GM21526 (cell line): Measurements from ENCODE around the gene STAU1.
"Not testable (repeated sequence)": the region's sequence is repeated elsewhere in the genome, so short reads cannot be mapped to it uniquely, and the experiment has no call there.

Source experiments
- ATAC-seq: cut with Tn5 transposase; IDR thresholded peaks from one replicate; pipeline ENCODE4 v1.9.1; 2021; ENCODE audit warnings: moderate library complexity; ENCODE audit not compliant: unreplicated experiment, low FRiP score

The STAU1 gene

GRCh38 chr20:49167811-49168507 lies 20.2 kb downstream of the STAU1 start:
- ATAC-seq: no peak

- peak; percentile 50 for ATAC-seq
Observed at GRCh38 chr20:49166534-49167449, 21.3 kb downstream of the STAU1 start.

- peak; percentile 54 for ATAC-seq
Observed at GRCh38 chr20:49165611-49166010, 22.5 kb downstream of the STAU1 start.

DNA sequence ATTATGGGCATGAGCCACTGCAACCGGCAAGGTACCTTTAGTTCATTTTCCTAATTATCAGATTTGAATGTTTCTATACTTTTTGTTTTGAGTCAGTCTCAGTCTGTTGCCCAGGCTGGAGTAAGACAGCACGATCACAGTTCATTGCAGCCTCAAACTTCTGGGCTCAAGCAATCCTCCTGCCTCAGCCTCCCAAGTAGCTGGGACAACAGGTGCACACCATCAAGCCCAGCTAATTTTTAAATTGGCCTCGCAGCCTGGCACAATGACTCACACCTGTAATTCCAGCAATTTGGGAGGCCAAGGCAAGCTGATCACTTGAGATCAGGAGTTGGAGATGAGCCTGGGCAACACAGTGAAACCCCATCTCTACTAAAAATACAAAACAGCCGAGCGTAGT lies 24.4 kb downstream of the STAU1 start:
- ATAC-seq: no peak

- no peak for ATAC-seq
Observed at GRCh38 chr20:49161428-49162152, 26.5 kb downstream of the STAU1 start.

DNA sequence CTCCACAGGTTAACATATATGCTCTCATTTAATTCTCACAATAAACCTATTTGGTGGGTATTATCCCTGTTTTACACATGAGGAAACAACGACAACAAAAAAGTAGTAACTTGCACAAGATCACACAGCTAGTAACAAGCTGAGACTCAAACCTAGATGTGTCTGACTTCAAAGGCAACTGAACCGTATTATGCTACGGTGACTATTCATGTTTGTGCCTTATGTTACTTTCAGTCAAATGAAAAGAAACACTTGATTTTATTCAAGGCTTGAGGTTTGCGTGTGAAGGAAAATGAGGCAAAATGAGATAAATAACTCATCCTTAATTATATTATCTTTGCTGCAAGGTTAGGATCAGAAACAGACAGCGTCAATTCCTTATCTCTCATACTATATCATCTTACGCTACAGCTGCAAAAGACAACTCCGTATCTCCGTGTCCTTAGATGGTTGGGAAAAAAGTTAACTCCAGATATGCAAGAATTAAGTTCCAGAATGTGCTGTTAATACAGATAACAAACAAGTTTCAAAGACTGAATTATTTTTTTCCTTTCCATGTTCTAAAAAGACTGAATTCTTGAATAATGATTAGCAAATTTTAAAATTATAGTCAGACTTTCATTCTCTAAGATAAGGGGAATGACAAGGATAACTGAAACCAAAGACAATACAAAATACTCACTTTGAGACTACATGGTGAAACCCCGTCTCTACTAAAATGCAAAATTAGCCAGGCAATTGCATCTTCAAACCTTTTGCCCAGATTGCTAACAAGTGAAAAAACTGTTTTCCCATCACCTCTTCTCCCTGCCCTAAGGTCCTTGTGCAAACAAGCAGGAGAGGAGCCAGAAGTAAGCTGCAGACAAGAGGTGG lies 27.8 kb downstream of the STAU1 start:
- no peak for ATAC-seq

GRCh38 chr20:49157146-49157545 lies 31.0 kb downstream of the STAU1 start:
- ATAC-seq: no peak

- ATAC-seq: no peak
Observed at GRCh38 chr20:49156481-49156880, 31.7 kb downstream of the STAU1 start.

GRCh38 chr20:49151436-49151835 lies 36.7 kb downstream of the STAU1 start:
- ATAC-seq: no peak

- ATAC-seq: no peak
Observed at GRCh38 chr20:49149281-49150045, 38.7 kb downstream of the STAU1 start.

- ATAC-seq: no peak
Observed at GRCh38 chr20:49148601-49149000, 39.5 kb downstream of the STAU1 start.

GRCh38 chr20:49147296-49147695 lies 40.8 kb downstream of the STAU1 start:
- no peak for ATAC-seq

DNA sequence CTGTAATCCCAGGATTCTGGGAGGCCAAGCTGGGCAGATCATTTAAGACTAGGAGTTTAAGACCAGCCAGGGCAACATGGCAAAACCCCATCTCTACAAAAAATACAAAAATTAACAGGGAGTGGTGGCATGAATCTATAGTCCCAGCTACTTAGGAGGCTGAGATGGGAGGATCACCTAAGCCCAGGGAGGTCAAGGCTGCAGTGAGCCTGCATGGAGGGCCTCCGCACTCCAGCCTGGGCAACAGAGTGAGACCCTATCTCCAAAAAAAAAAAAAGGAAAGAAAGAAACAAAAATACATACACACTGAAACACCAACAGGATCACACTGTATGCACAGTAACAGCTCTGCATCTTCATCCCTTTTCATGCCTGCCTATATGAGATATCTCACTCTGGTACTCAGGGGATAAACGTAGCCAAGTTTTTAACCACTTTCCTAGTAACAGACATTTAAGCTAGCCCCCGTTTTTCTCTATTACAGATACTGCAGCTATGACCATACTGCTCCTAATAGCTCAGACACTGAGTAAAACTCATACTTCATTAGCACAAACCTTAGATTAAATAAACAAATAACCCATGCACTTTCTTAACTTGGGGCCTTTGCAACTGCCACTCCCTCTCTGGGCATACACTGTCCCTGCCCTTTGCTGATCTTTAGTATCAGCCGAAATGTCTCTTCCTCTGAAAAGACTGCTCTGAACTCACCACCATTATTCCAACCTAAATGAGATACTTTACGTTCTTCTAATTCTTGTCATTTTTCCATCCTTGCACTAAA lies 41.5 kb downstream of the STAU1 start:
- ATAC-seq: no peak

DNA sequence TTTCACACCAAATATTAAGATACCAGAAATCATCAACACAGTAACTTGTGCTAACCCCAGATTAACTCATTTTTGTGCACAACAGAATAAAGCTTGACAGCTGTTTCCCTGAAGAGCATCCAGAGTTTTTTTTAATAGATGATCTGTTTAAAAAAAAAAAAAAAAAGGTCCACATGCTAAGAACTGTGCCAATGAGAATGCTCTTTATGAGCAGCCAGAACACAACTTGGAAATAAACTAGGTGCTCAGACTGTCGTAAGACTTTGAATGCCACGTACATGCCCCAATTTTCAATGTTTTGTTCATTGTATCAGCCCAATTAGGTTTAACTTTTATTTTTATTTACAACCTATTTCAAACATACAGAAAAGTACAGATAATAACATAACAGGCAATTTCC lies 47.3 kb downstream of the STAU1 start:
- no peak for ATAC-seq

- no peak for ATAC-seq
Observed at GRCh38 chr20:49140411-49140810, 47.7 kb downstream of the STAU1 start.

GRCh38 chr20:49138431-49138830 lies 49.7 kb downstream of the STAU1 start:
- no peak for ATAC-seq

GRCh38 chr20:49136817-49137571 lies 51.1 kb downstream of the STAU1 start:
- no peak for ATAC-seq

DNA sequence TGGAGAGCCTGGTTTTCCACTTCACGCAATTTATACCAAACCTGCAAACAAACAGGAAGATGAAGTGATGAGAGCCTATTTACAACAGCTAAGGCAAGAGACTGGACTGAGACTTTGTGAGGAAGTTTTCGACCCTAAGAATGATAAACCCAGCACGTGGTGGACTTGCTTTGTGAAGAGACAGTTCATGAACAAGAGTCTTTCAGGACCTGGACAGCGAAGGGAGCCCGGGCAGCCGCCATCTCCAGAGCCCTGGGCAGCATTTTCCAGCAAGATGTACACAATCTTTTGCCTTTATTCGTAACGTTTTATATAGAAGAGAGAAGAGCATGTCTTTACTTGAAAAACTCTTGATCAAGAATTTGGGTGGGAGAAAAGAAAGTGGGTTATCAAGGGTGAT lies 53.3 kb downstream of the STAU1 start:
- not testable (repeated sequence) for ATAC-seq
